Hematopoietic multipotent progenitor cell treated with erythropoietin and hydrocortisone succinate and interleukin-3 and kit ligand, for 8 days (in vitro differentiated cells): ENCODE data around the gene YPEL1.
A peak's percentile ranks its signal among the peaks of the same experiment; 100 is the strongest.
"Not testable (repeated sequence)": the region's sequence is repeated elsewhere in the genome, so short reads cannot be mapped to it uniquely, and the experiment has no call there.

Source experiments
- DNase-seq: peaks from one replicate; pipeline ENCODE4 v3.0.0-alpha.2; 2015

Gene YPEL1

GRCh38 chr22:21753374-21754111 is 17.9 kb upstream of the YPEL1 start:
- DNase-seq, result peak; percentile 79

DNA sequence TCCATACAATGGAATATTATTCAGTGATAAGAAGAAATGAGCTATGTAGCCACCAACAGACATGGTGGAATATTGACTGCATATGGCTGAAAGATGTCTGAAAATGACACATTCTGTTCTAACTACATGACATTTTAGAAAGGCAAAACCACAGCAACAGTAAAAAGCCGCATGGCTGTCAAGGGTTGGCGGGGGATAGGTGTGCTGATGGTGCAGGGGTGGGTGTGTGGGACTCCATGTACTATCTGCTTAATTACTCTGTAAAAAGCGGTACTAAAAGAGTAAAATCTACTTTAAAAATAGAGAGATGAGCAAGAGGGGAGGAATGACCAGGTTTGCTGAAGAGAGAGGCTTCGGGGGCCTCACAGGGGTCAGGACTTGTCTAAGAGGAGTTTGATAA is 16.7 kb upstream of the YPEL1 start:
- no peak for DNase-seq

- no peak for DNase-seq
Measured at GRCh38 chr22:21745948-21746347, 10.4 kb upstream of the YPEL1 start.

GRCh38 chr22:21744917-21745316 is 9.3 kb upstream of the YPEL1 start:
- DNase-seq, result not testable (repeated sequence)

GRCh38 chr22:21741790-21742189 is 6.2 kb upstream of the YPEL1 start:
- no peak for DNase-seq

- no peak for DNase-seq
Measured at GRCh38 chr22:21741059-21741458, 5.5 kb upstream of the YPEL1 start.

DNA sequence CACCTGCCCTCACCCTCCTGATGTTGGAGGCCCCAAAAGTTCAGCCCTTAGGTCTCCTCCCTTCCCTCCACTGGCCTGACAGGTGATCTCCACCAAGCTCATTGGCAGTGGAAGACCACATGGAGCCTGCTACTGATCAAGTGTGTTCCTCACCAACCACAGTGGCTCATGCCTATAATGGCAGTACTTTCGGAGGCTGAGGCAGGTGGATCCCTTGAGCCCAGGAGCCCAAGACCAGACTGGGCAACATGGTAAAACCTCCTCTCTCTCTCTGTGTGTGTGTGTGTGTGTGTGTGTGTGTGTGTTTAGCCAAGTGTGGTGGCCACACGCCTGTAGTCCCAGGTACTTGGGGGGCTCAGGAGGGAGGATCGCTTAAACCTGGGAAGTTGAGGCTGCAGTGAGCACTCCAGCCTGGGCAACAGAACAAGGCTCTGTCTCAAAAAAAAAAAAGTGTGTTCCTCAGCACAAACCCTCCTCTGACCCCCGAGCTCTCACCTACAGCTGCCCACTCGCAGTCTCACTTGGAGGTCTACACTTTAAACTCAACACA is 4.3 kb upstream of the YPEL1 start:
- no peak for DNase-seq

GRCh38 chr22:21738966-21739365 is 3.4 kb upstream of the YPEL1 start:
- no peak for DNase-seq

- no peak for DNase-seq
Measured at GRCh38 chr22:21738081-21738480, 2.5 kb upstream of the YPEL1 start.

GRCh38 chr22:21736948-21737347 is 1.4 kb upstream of the YPEL1 start:
- no peak for DNase-seq

GRCh38 chr22:21736084-21736642 is 569 bp upstream of the YPEL1 start:
- no peak for DNase-seq

GRCh38 chr22:21734540-21735199 is 924 bp downstream of the YPEL1 start:
- no peak for DNase-seq

DNA sequence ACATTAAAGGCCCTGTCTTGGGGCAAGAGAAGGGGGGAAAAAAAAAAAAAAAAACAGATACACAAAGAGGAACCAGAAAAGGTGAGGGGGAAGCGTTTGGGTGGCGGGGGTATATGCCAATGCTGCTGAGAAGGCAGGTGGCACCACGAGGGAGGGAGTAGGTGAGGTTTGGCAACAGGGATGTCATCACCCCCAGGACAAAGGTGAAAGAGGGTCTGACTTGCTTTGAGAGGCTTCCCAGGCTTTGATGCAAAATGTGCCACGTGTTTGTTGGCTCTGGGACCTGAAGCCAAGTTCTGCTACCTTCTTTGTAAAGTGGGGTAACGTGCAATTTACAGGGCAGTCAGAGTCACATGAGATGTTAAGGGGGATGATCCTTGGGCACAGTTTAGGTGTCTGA is 4.1 kb downstream of the YPEL1 start:
- no peak for DNase-seq

DNA sequence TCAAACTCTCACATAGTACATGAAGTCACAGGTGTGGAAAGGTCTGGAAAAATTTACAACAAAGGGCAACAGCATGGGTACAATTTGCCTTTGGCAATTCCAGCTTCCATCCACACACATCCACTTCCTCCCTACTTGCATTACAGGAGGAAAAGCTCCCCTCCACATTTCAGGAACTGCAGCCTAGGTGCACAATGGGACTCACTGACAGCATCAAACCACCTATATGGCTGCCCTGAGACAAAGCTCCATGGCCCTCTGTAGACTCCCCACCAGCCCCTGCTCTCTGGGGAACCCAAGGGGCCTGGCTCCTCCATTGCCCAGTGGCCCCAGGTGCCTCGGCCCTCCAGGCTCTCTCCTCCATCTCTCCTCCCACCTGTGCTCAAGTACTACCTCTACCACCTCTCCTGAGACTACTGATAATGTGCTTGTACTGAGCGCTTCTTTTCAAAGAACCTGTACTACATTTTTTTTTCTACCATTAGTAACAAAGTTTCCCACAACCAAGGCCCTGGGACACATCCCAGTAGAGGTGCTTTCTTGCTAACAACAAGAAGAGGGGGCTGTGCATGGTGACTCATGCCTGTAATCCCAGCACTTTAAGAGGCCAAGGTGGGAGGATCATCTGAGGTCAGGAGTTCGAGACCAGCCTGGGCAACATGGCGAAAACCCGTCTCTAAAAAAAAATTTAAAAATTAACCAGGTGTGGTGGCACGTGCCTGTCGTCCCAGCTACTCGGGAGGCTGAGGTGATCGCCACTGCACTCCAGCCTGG is 4.9 kb downstream of the YPEL1 start:
- DNase-seq, result no peak

- DNase-seq, result not testable (repeated sequence)
Measured at GRCh38 chr22:21729184-21729583, 6.4 kb downstream of the YPEL1 start.

GRCh38 chr22:21728270-21728669 is 7.3 kb downstream of the YPEL1 start:
- DNase-seq, result no peak

DNA sequence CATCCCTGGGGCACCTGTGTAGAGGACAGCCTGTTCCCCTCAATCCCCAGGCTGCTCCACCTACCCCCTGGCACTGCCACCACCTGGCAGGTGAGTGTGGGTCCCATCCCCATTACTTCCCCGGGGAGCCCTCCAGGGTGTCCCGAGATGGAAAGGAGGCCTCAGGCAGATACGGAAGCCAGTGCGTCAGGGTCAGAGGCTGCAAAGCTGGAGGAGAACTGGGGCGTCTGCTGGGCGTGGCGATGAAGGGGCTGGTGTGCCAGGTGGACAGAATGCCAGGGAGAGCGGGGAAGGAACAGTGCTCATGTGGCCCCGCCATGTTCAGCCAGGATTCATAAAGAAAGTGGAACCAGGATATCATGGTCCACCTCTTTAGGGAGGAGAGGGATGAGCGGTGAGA is 7.8 kb downstream of the YPEL1 start:
- no peak for DNase-seq

GRCh38 chr22:21727159-21727558 is 8.4 kb downstream of the YPEL1 start:
- no peak for DNase-seq

DNA sequence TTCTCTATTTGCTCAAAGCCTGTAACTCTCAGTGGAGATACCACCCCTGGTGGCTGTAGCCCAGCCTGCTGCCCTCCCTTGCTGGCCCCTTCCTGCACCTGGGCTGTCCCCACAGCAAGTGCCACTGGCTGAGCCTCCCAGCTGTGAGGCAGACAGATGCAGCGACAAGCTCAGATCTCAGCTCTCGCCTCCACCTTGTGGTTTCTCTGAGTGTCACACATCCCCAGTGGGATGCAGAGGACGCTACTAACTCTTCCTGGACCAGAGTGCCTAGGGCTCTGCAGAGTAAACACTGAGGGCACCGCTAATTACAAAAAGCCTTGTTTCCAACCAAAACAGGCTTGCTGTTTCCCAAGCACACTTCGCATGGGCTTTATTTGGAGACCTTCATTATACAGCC is 8.9 kb downstream of the YPEL1 start:
- peak; percentile 29 for DNase-seq

- DNase-seq, result no peak
Measured at GRCh38 chr22:21725956-21726649, 9.5 kb downstream of the YPEL1 start.

- not testable (repeated sequence) for DNase-seq
Measured at GRCh38 chr22:21724496-21724895, 11.1 kb downstream of the YPEL1 start.

DNA sequence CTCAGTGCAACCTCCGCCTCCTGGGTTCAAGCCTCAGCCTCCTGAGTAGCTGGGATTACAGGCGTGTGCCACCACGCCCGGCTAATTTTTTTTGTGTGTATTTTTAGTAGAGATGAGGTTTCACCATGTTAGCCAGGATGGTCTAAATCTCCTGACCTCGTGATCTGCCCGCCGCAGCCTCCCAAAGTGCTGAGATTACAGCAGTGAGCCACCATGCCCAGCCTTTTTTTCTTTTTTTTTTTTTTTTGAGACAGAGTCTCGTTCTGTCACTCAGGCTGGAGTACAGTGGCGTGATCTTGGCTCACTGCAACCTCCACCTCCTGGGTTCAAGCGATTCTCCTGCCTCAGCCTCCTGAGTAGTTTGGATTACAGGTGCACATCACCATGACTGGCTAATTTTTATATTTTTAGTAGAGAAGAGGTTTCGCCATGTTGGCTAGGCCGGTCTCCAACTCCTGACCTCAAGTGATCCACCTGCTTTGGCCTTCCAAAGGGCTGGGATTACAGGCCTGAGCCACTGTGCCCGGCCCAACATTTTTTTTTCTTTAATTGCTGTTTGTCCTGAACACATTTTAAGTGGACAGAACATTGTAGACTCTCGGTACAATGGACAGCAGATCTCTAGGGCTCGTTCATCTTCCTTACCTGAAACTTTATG is 14.3 kb downstream of the YPEL1 start:
- DNase-seq, result not testable (repeated sequence)
